GM13976 (cell line): ENCODE results near the gene PTPA.
A peak's percentile ranks its signal among the peaks of the same experiment; 100 is the strongest.

ENCODE experiments used
- DNase-seq: peaks from one replicate; pipeline ENCODE4 v3.0.0; 2012; ENCODE audit warnings: low spot score
- in situ Hi-C: fragments of 300-500 bp; cut with MboI; formaldehyde crosslinking; loops from one replicate; pipeline ENCODE4 v1.12.0; 2022; ENCODE audit warnings: low sequenced_read_pairs, mixed read lengths, inconsistent platforms; ENCODE audit not compliant: unreplicated experiment
- TF ChIP-seq, protein P1 (sequence below): IDR thresholded peaks from 2 replicates; pipeline ENCODE4 v1.5.1; 2012; ENCODE audit warnings: borderline replicate concordance, mild to moderate bottlenecking; ENCODE audit not compliant: insufficient read depth; ENCODE audit errors: extremely low read depth, missing control alignments, control extremely low read depth

PTPA gene

DNA sequence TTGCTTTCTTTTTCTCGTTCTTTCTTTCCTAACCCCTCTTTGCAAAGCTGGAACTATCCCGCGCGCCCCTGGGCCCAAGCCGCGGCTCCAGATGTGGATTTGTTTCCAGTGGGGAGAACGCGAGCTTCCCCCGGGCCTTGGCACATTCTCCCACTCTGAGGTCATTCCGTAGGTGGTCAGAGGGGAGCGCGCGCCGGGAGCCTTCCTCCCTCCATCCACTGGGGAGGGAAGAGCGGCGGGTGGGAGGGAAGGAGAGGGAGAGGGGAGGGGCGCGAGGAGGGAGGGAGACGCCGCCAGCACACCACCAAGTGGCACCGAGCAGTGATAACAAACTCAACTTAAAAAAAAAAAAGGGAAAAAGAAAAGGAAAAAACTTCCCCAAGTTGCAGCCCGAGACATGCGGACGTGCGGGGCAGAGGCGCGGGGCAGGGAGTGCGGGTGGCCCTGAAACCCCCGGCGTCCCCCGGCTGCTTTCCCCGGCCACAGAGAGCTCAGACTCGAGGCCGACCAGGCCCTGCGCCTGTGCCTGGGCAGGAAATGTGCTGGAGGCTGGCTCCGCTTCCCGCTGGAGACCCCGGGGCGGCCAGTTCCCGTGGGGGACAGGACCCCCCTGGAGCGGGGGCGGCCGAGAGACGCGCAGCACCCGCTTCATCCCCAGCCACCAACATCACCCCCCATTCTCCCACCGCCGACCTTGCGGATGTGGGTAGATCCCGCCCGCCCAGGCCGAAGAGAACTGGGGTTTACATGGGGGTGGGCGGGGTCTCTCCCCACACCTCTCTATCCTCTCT lies 63.7 kb downstream of the PTPA start:
- peak; percentile 59 for DNase-seq
- TF ChIP-seq, protein P1, sequence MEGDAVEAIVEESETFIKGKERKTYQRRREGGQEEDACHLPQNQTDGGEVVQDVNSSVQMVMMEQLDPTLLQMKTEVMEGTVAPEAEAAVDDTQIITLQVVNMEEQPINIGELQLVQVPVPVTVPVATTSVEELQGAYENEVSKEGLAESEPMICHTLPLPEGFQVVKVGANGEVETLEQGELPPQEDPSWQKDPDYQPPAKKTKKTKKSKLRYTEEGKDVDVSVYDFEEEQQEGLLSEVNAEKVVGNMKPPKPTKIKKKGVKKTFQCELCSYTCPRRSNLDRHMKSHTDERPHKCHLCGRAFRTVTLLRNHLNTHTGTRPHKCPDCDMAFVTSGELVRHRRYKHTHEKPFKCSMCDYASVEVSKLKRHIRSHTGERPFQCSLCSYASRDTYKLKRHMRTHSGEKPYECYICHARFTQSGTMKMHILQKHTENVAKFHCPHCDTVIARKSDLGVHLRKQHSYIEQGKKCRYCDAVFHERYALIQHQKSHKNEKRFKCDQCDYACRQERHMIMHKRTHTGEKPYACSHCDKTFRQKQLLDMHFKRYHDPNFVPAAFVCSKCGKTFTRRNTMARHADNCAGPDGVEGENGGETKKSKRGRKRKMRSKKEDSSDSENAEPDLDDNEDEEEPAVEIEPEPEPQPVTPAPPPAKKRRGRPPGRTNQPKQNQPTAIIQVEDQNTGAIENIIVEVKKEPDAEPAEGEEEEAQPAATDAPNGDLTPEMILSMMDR: no peak
- in situ Hi-C loops: no loop called here

GRCh38 chr9:129175515-129175824 lies 64.3 kb downstream of the PTPA start:
- no peak for DNase-seq
- TF ChIP-seq, protein P1: no peak
- in situ Hi-C loops: no loop called here

DNA sequence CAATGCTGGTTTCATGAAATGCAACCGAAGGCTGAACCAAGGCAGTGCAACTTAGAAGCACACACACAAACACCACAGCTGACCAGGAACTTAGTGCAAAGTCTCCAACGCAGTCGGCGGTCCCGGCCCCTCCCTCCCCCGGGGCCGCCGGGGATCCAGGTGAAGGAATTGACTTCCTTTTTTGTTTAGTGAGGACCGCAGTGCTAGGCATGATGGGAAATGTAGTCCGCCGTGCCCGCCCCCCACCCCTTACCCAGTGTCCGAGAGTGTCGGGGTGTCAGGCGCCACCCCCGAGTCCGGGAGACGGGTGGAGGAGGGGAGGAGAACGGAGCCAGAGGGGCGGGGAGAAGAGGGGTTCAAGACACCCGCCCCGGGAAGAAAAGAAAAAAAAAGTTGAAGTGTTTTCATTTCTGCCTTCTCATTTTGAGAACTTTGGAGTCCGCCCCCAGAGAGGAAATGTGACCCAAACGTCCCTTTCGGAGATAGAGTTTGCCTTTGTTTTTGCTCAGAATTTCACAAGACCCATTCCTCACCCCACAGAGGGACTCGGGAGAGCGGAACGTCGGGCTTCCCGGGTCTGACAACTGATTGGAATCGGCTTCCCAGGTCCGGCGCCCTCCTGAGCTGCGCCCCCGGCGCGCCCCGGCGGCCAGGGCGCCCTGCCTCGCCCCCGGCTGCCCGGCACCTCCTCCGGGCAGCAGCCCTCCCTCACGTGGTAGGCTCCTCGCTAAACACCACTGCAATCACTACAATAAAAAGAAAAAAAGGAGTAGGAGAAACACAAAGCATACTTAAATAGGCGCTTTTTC lies 64.8 kb downstream of the PTPA start:
- in situ Hi-C loops: no loop called here
- DNase-seq: peak; percentile 83
- TF ChIP-seq, protein P1: no peak

DNA sequence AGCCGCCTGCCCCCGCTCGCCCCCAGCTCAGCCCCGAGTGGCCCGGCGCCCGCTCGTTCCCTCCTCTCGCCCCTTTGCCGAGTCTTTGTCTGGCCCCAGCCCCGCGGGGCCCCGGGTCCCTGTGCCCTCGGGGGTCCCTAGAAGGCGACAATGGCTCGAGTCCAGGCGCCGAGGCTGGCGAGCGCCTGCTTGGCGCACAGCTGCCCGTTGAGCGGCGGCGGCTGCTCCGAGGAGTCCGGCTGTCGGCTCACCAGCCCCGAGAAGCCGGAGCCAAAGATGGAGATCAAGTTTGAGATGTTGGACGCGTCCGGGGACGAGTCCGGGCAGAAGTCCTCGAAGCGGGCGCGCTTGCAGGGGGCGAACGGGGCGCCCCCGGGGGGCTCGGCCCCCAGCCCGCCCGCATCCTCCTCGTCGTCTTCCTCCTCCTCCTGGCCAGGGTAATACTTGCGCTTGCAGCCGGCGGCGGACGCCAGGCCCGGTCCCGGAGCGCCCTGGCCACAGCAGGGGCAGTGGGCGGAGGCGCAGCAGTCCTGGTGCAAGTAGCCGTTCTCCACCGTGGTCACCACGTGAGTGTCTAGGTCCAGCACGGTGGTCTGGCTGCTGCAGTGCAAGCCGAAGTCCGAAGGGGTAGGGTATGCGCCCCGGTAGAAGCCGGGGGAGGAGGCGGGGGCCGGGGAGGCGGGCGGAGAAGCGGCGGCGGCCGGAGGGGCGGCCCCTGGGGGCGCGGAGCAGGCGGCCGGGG lies 65.7 kb downstream of the PTPA start:
- in situ Hi-C loops: no loop called here

GRCh38 chr9:129177443-129177790 lies 66.2 kb downstream of the PTPA start:
- DNase-seq: peak; percentile 59
- in situ Hi-C loops: no loop called here
- TF ChIP-seq, protein P1: no peak

More for the DNA sequence above, 65.7 kb downstream of the PTPA start:
- TF ChIP-seq, protein P1: no peak
- no peak for DNase-seq

- in situ Hi-C loops: no loop called here
- TF ChIP-seq, protein P1: no peak
- DNase-seq: peak; percentile 100
These were observed 66.8 kb downstream of the PTPA start, which contains the start of gene IER5L for GRCh38 chr9:129177791-129178567. TSS of gene IER5L (minus strand) at chr9:129178261. CDS start at chr9:129178052, 209 bp downstream.
